Endometrium (tissue), 2 donors: ENCODE results near the gene OTUD5.
"Not testable (repeated sequence)": the region's sequence is repeated elsewhere in the genome, so short reads cannot be mapped to it uniquely, and the experiment has no call there.

Source experiments
- FAIRE-seq: peaks from 2 replicates; lab custom pipeline; 2012; peaks lifted over from hg19 to GRCh38; lab: Jason Lieb, UNC
- donor health status: control.
- donor health status: control.

OTUD5 gene, protein sequence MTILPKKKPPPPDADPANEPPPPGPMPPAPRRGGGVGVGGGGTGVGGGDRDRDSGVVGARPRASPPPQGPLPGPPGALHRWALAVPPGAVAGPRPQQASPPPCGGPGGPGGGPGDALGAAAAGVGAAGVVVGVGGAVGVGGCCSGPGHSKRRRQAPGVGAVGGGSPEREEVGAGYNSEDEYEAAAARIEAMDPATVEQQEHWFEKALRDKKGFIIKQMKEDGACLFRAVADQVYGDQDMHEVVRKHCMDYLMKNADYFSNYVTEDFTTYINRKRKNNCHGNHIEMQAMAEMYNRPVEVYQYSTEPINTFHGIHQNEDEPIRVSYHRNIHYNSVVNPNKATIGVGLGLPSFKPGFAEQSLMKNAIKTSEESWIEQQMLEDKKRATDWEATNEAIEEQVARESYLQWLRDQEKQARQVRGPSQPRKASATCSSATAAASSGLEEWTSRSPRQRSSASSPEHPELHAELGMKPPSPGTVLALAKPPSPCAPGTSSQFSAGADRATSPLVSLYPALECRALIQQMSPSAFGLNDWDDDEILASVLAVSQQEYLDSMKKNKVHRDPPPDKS

DNA sequence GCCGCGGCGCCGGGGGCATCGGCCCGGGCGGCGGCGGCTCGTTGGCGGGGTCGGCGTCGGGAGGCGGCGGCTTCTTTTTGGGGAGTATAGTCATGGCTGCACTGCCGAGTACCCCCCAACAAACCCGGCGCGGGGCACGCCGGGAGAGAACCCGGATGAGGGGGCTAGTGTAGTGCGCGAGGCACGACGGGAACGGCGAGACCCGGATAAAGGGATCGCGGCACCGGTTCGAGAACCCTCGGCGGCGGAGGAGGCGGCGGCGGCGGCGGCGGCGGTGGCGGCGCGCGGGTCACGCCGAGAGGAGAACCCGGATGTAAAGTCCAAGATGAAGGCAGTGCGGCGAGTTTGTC is at the start of gene OTUD5:
TSS of gene OTUD5 (minus strand) at position 131 of the 350 bp plus-strand sequence. CDS start at position 94, 37 bp downstream.
- FAIRE-seq = no peak

DNA sequence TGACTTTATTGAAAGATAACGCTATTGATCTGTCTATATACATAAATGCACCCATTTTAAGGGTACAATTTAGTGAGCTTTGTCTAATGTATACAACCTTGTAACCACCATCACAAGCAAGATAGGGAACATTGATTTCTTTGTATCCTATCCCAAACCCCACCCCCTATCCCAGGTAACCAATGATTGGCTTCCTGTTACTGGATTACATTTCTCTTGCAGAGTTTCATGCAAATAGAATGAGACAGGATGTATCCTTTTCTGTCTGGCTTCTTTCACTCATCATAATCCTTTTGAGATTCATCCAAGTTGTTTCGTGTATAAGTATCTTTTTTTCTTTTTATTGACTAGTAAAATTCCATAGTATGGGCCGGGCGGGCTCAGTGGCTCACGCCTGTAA is 46.3 kb upstream of the OTUD5 start:
- FAIRE-seq = no peak

DNA sequence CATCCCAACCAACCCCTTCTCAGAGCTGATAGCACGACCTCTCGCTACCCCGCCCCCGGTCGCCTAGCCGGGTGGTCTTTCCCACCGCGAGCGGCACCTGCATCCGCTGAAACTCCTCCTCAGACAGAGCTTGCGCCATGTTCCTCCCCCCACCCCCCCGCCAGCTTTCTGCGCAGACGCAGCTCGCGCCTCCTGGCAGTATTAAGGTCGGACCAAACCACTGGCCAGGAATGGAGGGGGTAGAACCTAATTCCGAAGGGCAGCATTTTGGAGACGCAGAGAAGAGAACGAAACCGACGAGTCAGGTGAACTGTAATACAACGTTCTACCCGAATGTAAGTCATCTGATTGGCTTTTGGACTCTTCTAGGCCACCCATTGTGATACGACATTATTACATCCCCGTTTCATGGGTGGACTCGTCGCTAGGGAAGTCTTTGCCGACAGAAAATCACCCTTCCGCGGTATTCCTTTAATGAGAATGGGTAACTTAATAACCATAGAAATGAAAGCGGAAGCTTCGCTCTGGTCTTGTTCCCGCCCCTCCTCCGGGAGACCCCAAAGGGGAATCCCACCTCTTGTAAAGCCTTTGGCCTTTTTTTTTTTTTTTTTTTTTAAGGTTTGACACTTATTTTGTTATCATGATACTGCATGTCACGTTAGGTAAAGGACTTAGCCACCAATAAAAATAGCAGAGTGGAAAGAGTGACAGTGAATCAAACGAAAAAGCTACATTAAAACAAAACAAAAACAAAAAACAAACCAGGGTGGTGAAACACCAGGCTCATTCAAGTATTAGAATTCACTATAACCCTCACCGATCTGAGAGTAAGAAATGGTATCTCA is 44.9 kb upstream of the OTUD5 start, which contains the start of gene GRIPAP1:
TSS of gene GRIPAP1 (minus strand) at position 174 of the 845 bp plus-strand sequence. CDS start at position 139, 35 bp downstream.
- FAIRE-seq = peak; percentile 79

DNA sequence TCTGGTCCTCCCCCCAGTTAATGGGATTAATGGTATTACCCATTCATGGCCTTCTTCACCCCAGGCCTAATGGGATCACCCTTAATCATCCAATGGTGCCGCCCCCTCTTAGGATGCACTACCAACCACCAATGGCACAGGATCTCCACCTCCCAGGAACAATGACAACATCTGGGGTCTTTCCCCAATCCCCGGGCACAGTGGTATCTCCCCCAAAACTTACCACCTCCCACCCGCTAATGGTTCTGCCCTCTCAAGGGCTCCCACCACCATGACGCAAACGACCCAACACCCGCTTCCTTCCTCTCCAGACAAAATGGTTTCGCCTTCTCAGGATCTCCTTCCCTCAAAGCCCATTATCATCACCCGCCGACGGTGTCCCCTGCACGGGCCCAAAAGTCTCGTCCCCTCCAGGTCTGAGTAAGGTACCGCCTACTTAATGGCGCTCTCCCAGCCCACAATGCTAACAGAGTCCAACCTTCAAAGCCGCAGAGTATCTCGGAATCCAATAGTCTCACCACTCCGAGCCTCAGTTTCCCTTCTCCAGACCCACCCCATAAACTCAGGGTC is 44.2 kb upstream of the OTUD5 start:
- FAIRE-seq = no peak

DNA sequence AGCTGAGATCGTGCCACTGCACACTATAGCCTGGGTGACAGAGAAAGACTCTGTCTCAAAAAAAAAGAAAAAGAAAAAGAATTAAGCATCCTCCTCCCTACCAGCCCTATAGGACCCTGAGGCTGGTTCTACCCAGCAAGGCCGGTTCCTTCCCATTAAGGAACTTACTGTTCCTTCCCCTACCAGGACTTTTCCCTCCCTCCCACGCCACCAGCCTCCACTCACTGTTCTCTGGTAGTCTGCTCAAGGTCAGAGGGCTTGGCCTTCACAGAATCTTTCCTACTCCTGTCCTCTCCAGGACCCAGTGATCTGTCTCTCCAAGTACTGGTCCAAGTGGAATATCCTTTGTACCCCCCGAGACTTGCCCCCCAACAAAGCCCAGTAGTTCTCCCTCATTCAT is 43.2 kb upstream of the OTUD5 start:
- FAIRE-seq = no peak

DNA sequence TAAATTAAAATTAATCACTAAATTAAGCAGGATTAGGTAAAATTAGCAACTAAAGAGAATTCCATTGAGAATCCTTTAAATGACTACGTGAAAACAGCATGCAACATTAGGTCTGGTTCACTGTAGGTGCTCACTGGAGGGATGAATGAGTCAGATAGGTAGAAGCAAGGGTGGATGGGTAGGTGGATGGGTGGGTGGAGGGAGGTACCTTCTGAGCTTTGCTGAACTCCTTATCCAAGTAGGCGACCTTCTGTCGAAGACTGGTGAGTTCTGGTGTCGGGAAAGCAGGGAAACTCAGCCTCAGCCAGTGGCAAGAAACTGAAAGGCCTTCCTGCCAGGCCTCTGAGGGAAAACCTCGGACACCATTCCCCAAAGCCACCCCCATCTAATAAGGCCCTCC is 41.6 kb upstream of the OTUD5 start:
- no peak for FAIRE-seq

DNA sequence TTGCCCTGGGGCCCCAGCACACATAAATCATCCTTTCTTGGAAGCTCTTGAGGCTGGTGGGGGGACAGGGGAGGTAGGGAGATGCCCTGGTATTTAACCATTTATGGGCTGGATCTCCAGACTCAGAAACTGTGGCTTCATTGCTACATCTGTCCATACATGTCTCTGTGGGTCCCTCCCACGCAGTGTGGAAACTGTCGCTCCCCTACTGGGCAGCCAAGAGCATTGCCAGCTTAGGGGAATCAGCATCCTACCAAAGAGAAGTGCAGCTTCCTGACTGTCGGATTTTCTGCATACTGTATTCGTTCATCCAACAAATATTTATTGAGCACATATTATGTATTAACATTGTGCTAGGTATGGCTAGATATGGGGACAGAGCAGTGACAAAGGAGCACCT is 41.0 kb upstream of the OTUD5 start:
- no peak for FAIRE-seq

DNA sequence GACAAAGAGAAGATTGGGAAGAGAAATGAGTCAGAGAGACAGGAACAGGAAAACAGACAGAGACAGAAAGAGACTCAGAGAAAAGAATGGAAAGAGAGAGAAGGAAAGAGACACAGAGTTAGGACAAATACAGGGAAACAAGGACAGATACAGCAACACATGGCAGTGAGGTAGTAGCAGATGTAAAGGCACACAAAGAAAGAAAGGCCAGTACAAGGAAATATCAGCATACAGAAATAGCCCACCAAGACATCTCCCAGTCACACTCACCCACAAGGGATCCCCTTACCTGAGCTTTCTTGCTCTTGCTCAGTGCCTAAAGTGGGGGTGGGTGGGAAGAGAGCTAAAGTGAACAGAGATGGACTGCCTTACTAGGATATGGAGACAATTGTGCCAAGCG is 40.5 kb upstream of the OTUD5 start:
- FAIRE-seq = no peak

DNA sequence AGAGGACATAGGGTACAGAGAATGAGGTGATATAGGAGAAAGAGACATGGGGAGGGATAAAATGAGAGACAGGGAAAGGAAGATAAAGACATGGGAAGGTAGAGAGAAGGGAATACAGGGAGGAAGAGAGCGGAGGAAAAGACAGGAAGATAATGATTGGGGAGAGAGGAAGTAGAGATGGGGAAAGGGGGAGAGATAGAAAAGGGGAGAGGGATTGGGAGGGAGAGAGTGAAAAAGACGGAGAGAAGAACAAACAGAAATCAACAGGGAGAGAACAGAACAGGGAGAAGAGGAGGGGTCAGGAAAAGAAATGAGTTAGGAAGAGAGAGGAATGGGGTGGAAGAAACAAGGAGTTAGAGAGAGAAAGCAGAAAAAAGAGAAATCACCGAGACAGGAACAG is 40.0 kb upstream of the OTUD5 start:
- no peak for FAIRE-seq

DNA sequence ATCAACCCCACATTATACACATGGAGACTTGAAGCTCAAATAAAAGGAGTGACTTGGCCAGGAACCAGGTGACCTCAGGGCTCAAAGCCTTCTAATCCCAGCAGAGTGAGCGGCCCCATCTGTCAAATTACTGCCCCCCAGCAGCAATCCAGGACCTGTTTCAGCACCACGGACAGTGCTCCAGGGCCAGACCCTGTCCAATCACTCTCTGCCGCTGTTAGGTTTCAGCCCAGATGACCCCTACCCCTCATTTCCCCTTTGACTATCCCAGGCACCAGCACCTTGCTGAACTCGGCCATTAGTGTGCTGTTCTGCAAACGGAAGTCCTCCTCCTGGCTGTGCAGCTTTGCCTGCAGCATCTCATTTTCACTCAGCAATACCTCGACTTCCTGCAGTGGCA is 39.6 kb upstream of the OTUD5 start:
- no peak for FAIRE-seq

DNA sequence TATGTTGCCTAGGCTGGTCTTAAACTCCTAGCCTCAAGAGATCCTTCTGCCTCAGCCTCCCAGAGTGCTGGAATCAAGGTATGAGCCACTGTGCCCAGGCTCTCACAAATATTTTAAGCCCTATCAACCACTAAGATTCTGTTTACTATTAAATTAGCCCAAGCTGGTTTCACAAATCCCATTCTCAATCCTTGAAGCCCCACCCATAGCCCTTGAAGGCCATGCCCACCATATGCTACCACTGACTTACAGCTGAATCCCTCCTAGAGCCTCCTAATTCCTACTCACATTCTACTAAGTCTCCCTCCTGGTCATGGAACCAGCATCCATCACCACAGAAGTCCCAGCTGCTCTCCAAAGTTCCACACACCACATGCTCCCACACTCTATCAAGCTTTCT is 34.9 kb upstream of the OTUD5 start:
- FAIRE-seq = no peak

DNA sequence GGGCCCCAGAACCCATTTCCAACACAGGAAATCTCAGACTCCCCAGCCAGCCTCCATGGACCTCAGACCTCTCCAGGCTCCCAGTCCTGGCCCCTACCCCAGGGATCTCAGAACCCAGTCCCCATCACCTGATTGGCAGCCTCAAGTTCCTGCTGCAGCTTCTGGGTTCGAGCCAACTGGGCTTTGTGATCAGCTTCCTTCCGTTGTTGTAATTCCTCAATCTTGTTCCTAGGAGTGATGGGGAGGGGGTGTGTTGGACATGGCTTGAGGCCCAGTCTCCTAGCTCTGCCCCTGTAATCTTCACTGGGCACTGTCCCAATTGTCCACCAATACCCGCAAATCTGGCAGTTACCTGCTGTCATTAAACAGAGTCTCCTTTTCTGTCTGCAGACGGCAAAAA is 32.1 kb upstream of the OTUD5 start:
- no peak for FAIRE-seq

DNA sequence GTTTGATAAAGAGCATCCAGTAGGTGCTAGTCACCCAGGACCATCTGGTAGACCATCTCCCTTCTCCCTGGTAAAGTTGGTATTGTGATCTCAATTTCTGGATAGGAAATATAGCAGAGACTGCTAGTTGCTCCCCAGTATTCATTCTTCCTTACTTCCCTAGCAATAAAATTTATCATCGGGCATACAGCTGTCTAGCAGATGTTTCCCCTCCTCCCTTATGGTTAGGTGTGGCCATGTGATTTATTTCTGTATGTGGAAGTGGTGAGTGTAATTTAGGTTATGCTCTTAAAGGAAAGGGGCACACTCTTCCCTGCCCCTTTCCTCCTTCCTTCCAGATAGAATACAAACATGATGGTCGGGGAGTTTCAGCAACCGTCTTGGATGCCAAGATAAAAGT is 26.5 kb upstream of the OTUD5 start:
- FAIRE-seq = no peak

DNA sequence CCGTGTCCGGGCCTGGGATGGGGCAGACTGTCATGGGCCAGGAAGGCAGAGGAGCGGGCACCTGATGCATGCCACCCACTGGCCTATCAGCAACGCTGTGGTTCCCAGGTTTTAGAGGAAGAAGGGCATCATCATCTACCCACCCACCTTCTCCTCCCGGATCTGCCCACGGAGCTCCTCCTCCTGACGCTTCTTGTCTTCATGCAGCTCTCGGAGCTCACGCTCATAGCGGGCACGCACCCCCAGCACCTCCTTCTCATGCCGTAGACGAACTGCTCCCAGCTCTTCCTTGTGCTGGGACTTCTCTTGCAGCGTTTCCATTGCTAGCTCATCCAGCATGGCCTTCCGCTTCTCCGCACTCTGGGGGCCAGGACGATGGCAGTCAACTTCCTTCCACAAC is 25.7 kb upstream of the OTUD5 start:
- no peak for FAIRE-seq

DNA sequence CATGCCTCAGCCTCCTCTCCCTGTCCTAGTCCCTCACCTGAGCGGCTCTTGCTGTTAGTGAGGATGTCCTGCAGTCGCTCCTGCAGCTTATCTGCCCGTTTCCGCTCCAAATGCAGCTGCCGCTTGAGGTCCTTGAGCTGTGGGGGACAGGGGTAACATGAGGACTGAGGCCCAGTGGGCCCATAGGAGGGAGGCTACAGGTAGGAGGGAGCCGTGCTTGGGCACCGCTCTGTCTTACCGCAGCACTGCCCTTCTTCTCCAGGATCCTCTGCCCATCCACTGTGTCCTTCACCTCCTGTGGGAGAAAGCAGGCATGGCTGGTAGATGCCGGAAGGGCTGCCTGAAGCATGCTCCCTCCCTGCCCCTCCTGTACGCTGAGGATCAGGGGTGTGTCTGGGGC is 23.8 kb upstream of the OTUD5 start:
- no peak for FAIRE-seq

DNA sequence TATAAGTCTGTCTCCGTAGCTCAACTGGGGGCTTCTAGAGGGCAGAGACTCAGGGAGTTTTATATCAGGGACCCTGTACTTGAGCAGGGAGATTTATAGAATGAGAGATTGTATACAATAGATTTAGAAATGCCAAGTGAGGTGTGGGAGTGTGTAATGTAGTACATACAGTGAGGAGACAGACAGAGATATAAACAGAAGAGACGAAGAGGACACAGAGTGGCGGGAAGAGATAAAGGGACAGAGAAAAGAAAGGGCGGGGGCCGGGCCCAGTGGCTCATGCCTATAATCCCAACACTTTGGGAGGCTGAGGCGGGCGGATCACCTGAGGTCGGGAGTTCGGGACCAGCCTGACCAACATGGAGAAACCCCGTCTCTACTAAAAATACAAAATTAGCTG is 22.9 kb upstream of the OTUD5 start:
- not testable (repeated sequence) for FAIRE-seq

DNA sequence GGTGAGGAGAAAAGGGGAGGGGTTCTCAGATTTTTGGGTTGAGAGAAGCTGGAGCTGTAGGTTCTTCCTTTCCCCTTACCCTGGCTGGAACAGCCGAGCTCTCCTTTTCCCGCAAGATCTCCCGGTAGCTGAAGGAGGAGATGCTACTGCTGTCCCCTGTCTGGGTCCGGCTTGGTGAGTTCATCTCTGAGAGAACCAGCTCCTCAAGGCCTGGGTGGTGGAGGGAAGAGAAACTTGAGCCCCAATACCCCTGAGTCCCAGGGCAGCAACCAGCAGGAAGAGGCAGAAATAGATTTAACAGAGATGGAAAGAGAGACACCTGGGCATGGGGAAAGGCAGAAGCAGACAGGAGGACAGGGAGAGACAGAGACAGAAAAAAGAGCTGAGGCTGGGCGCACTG is 20.8 kb upstream of the OTUD5 start:
- FAIRE-seq = no peak

DNA sequence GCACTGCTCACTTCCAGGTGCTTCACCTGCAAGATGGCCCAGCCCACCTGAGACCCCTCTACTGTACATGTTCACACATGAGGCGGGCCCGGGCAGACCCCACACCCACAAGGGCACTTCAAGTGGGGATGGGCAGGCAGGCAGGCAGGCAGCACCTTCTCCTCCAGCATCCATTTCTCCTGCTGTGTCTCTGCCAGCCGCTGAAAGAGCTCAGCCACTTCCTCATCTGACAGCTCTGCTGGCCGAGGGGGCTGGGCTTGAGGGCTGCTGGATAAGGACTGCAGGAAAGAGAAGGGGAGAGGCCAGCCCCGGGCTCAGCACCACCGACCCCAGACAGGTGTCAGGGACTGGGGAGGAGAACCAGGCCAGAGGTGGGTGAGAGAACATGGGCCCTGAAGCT is 18.7 kb upstream of the OTUD5 start:
- no peak for FAIRE-seq

DNA sequence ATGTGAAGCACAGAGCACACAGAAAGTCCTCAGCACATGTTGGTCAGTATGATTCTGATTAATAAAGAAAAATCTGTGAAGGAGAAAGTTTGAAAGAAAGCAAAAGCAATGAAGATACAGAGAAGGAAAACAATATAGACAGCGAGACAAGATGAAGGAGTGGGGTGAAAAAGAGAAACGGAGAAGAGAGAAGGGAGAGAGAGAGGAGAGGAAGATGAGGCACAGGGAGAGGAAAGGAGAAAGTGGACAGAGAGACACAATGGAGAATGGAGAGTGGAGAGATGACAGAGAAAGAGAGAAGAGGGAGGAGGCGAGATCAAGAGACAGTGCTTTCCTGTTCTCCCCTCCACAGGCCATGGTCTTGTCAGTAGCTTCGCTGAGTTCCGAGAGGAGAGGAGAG is 18.1 kb upstream of the OTUD5 start:
- no peak for FAIRE-seq

DNA sequence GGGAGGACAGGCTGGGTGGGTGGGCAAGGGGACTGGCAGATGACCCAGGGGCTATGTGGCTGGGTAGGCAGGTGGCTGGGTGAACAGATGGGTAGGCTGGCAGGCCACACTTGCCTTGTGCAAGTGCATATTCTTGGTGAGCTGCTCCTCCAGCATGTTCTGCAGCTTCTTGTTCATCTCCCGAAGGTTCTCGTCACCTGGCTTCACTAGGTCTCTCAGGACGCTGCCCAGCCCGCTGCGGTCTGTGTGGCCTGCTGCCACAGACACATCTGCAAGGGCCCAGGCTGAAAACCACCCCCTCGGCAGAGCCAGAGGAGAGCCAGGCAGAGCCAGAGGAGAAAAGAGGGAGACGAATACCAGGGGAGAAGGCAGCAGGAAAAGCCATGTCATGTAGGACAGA is 17.6 kb upstream of the OTUD5 start:
- no peak for FAIRE-seq

DNA sequence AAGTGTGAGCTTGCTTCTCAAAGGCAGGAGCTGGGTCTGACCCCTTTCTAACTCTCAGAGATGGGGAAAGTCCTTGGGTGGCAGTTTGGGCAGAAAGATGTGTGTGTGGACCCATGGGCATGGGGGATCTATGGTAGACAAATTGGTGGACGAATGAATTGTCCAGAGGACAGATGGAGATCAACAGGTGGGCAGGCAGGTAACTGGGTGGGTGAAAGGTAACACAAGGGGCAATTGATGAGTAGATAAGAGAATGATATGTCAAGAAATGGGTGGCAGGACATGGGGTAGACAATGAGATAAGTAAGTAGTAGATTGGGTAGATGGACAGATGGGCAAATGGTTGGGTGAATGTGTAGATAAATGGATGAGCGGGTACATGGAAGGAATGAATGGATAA is 17.2 kb upstream of the OTUD5 start:
- FAIRE-seq = no peak

DNA sequence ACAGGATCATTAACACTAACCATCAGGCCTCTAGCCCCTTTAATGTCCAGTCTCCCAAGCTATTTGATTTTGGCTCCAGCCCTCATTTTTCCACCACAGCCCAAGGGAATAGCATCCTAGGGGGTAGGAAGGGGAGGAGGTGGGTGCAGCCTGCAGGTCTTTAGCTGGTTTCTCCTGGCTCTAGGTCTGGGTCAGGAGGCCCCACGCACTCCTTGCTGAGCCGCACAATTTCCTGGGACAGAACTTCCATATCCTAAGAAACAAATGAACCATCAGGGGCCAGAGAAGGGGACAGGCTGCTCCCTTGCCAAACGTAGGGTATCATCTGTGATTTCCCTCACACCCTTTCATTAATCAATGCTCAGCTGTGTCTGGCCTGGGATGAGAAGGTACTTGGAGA is 16.6 kb upstream of the OTUD5 start:
- no peak for FAIRE-seq
